Measurements from ENCODE around the gene NXPH2.

Gene NXPH2

GRCh38 chr2:138780908-138781307 lies 718 bp upstream of the NXPH2 start:
- Histone ChIP-seq H3K4me1 (ENCODE audit: insufficient read depth, low read length) (peaks cover 16% of the 10 kb centered on the region), H3K27ac (ENCODE audit: low read depth, low read length) (no peak overlapping the region), H3K36me3 (ENCODE audit: insufficient read depth, low read length) (no peaks in the 10 kb centered on the region), H3K9ac (ENCODE audit: low read length) (no peak overlapping the region), H3K4me3 (ENCODE audit: low read depth in 1 of 2, low read length in 2 of 2) (no peak overlapping the region), H3K9me3 (ENCODE audit: low read length) (no peaks in the 10 kb centered on the region), H3K27me3 (ENCODE audit: control insufficient read depth in 1 of 2, insufficient read depth in 2 of 2, low read length in 2 of 2) (peaks cover 21 to 41% of the 10 kb centered on the region in 2 donors)

DNA sequence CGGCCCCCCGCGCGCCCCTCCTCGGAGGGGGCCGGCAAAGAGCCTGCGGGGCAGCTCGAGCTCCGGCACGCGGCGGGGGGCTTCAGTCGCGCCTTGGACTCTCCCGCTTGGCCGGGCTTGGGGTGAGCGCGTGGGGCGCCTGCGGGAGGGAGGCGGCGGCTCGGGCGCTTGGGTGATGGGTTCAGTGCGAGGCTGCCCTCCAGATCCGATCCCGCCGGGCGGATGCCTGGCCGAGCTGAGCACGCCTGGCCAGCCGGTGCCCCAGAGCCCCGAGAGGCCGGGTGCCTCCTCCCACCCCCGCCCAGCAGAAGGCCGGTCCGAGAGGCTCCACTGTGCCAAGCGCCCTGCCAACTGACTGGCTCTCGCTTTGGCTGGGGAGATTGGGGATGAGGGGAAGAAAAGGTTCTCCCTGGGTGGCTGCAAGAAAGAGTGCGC lies 273 bp upstream of the NXPH2 start:
- no peak overlapping the region for H3K9ac ChIP-seq (ENCODE audit: low read length)
- H3K9me3 ChIP-seq (ENCODE audit: low read length), result no peaks in the 10 kb centered on the region
- no peak overlapping the region for H3K27ac ChIP-seq (ENCODE audit: low read depth, low read length)
- H3K36me3 ChIP-seq (ENCODE audit: insufficient read depth, low read length), result no peaks in the 10 kb centered on the region
- peaks cover 26 to 41% of the 10 kb centered on the region in 2 donors for H3K27me3 ChIP-seq (ENCODE audit: control insufficient read depth in 1 of 2, insufficient read depth in 2 of 2, low read length in 2 of 2)
- H3K4me1 ChIP-seq (ENCODE audit: insufficient read depth, low read length), result peaks cover 16% of the 10 kb centered on the region
- H3K4me3 ChIP-seq (ENCODE audit: low read depth in 1 of 2, low read length in 2 of 2), result no peak overlapping the region

- Histone ChIP-seq H3K27ac (ENCODE audit: low read depth, low read length) (no peak overlapping the region), H3K36me3 (ENCODE audit: insufficient read depth, low read length) (no peaks in the 10 kb centered on the region), H3K9ac (ENCODE audit: low read length) (no peak overlapping the region), H3K4me1 (ENCODE audit: insufficient read depth, low read length) (peaks cover 16% of the 10 kb centered on the region), H3K27me3 (ENCODE audit: control insufficient read depth in 1 of 2, insufficient read depth in 2 of 2, low read length in 2 of 2) (peaks cover 27 to 41% of the 10 kb centered on the region in 2 donors), H3K4me3 (ENCODE audit: low read depth in 1 of 2, low read length in 2 of 2) (peak overlapping the region; percentile 1 to 27), H3K9me3 (ENCODE audit: low read length) (no peaks in the 10 kb centered on the region)
Observed at GRCh38 chr2:138779406-138779780, 797 bp downstream of the NXPH2 start.

- Histone ChIP-seq H3K4me3 (ENCODE audit: low read depth in 1 of 2, low read length in 2 of 2) (no peak overlapping the region), H3K27ac (ENCODE audit: low read depth, low read length) (no peak overlapping the region), H3K9ac (ENCODE audit: low read length) (no peak overlapping the region), H3K9me3 (ENCODE audit: low read length) (no peaks in the 10 kb centered on the region), H3K27me3 (ENCODE audit: control insufficient read depth in 1 of 2, insufficient read depth in 2 of 2, low read length in 2 of 2) (peaks cover 27 to 41% of the 10 kb centered on the region in 2 donors), H3K36me3 (ENCODE audit: insufficient read depth, low read length) (no peaks in the 10 kb centered on the region), H3K4me1 (ENCODE audit: insufficient read depth, low read length) (peaks cover 16% of the 10 kb centered on the region)
Observed at GRCh38 chr2:138777996-138778395, 2.2 kb downstream of the NXPH2 start.

GRCh38 chr2:138775736-138776135 lies 4.5 kb downstream of the NXPH2 start:
- H3K27ac ChIP-seq (ENCODE audit: low read depth, low read length), result no peak overlapping the region
- H3K9ac ChIP-seq (ENCODE audit: low read length), result no peak overlapping the region
- H3K4me3 ChIP-seq (ENCODE audit: low read depth in 1 of 2, low read length in 2 of 2), result no peak overlapping the region
- H3K27me3 ChIP-seq (ENCODE audit: control insufficient read depth in 1 of 2, insufficient read depth in 2 of 2, low read length in 2 of 2), result peaks cover 27 to 37% of the 10 kb centered on the region in 2 donors
- no peaks in the 10 kb centered on the region for H3K9me3 ChIP-seq (ENCODE audit: low read length)
- no peaks in the 10 kb centered on the region for H3K36me3 ChIP-seq (ENCODE audit: insufficient read depth, low read length)
- peaks cover 16% of the 10 kb centered on the region for H3K4me1 ChIP-seq (ENCODE audit: insufficient read depth, low read length)

DNA sequence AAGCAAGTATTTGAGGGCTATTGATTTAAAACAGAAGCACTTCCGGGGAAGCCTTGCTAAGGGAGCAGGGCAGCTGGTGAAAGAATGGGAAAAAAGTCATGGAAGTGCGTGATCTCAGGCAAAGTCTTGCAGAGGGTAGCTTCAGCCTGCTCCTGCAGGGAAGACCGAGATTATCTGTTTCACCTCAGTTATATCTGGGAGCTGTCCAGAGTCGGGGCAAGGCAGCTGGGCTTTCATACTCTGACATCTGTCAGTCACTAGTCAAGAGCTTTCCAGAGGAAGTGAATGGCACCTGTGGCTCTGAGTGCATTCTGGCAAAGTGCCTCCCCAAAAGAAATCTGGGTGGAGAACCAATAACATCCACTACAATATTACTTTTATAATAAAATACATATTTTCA lies 8.7 kb downstream of the NXPH2 start:
- no peaks in the 10 kb centered on the region for H3K9me3 ChIP-seq (ENCODE audit: low read length)

DNA sequence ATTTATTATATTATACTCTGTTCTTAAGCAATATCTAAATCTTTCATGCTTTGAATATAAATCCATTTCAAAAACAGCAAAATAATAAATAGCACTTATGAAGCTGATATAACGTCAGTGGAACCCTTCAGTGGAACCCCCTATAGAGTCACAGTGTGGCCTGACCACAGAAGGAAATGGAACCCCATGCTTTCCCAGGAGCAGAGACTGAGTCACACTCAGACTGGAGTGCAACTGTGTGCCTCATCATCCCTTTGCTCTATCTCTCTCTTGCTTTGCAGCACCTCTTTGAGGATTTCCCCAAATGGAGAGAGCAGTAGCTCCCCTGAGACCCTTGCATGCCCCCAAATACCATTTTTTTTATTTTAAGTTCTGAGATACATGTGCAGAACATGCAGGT lies 13.1 kb downstream of the NXPH2 start:
- Histone ChIP-seq H3K4me3 (ENCODE audit: low read depth in 1 of 2, low read length in 2 of 2) (no peak overlapping the region), H3K9me3 (ENCODE audit: low read length) (no peaks in the 10 kb centered on the region), H3K27me3 (ENCODE audit: control insufficient read depth in 1 of 2, insufficient read depth in 2 of 2, low read length in 2 of 2) (no peaks in the 10 kb centered on the region), H3K4me1 (ENCODE audit: insufficient read depth, low read length) (no peaks in the 10 kb centered on the region), H3K36me3 (ENCODE audit: insufficient read depth, low read length) (no peaks in the 10 kb centered on the region), H3K27ac (ENCODE audit: low read depth, low read length) (no peak overlapping the region), H3K9ac (ENCODE audit: low read length) (no peak overlapping the region)

More for the DNA sequence above, 8.7 kb downstream of the NXPH2 start:
- H3K27ac ChIP-seq (ENCODE audit: low read depth, low read length), result no peak overlapping the region
- peaks cover 3 to 10% of the 10 kb centered on the region in 2 donors for H3K27me3 ChIP-seq (ENCODE audit: control insufficient read depth in 1 of 2, insufficient read depth in 2 of 2, low read length in 2 of 2)
- no peak overlapping the region for H3K4me3 ChIP-seq (ENCODE audit: low read depth in 1 of 2, low read length in 2 of 2)
- no peaks in the 10 kb centered on the region for H3K4me1 ChIP-seq (ENCODE audit: insufficient read depth, low read length)
- no peaks in the 10 kb centered on the region for H3K36me3 ChIP-seq (ENCODE audit: insufficient read depth, low read length)
- no peak overlapping the region for H3K9ac ChIP-seq (ENCODE audit: low read length)

- H3K4me3 ChIP-seq (ENCODE audit: low read depth in 1 of 2, low read length in 2 of 2), result no peak overlapping the region
- H3K36me3 ChIP-seq (ENCODE audit: insufficient read depth, low read length), result no peaks in the 10 kb centered on the region
- no peak overlapping the region for H3K27ac ChIP-seq (ENCODE audit: low read depth, low read length)
- no peaks in the 10 kb centered on the region for H3K27me3 ChIP-seq (ENCODE audit: control insufficient read depth in 1 of 2, insufficient read depth in 2 of 2, low read length in 2 of 2)
- H3K9ac ChIP-seq (ENCODE audit: low read length), result no peak overlapping the region
- H3K9me3 ChIP-seq (ENCODE audit: low read length), result no peaks in the 10 kb centered on the region
- H3K4me1 ChIP-seq (ENCODE audit: insufficient read depth, low read length), result no peaks in the 10 kb centered on the region
Observed at GRCh38 chr2:138766464-138766863, 13.7 kb downstream of the NXPH2 start.

DNA sequence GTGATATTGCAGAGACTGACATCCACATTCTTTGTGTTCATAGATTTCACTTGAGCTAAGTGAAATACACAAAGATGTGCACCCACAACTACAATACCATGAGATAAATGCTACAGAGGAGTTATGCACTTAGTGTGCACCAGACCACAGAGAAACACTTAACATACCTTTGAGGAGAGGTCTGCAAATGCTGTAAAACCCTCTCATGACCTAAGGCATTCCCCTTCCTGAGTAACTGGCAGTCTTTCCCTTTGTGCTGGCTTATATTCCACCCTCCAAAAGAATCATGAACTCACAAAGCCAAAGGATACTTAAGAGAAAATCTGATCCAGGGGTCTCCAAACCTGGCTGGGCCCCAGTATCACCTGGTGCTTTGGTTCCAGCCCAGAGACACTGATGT lies 16.2 kb downstream of the NXPH2 start:
- H3K9me3 ChIP-seq (ENCODE audit: low read length), result no peaks in the 10 kb centered on the region
- H3K36me3 ChIP-seq (ENCODE audit: insufficient read depth, low read length), result no peaks in the 10 kb centered on the region
- H3K9ac ChIP-seq (ENCODE audit: low read length), result no peak overlapping the region
- no peaks in the 10 kb centered on the region for H3K27me3 ChIP-seq (ENCODE audit: control insufficient read depth in 1 of 2, insufficient read depth in 2 of 2, low read length in 2 of 2)
- H3K4me3 ChIP-seq (ENCODE audit: low read depth in 1 of 2, low read length in 2 of 2), result no peak overlapping the region
- no peaks in the 10 kb centered on the region for H3K4me1 ChIP-seq (ENCODE audit: insufficient read depth, low read length)
- no peak overlapping the region for H3K27ac ChIP-seq (ENCODE audit: low read depth, low read length)

DNA sequence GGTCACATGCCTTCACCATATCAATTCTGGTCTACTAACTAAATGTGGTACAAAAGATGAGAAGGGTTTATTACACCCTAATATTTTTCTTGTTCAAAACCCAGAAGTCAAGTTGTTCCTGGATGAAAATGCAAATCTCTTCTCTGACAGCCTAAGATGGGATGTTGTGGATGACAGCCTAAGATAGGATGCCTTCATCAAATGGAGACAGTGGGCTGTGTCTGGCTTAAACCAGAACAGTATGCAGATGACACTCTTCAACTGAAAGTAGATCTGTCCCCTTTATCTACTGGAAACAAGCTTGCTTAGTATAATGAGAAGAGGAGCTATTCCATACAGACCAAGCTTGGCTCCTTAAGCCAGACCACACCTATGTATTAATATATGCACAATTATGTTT lies 17.7 kb downstream of the NXPH2 start:
- H3K27ac ChIP-seq (ENCODE audit: low read depth, low read length), result no peak overlapping the region
- no peaks in the 10 kb centered on the region for H3K4me1 ChIP-seq (ENCODE audit: insufficient read depth, low read length)
- no peaks in the 10 kb centered on the region for H3K27me3 ChIP-seq (ENCODE audit: control insufficient read depth in 1 of 2, insufficient read depth in 2 of 2, low read length in 2 of 2)
- no peak overlapping the region for H3K9ac ChIP-seq (ENCODE audit: low read length)
- H3K4me3 ChIP-seq (ENCODE audit: low read depth in 1 of 2, low read length in 2 of 2), result no peak overlapping the region
- H3K9me3 ChIP-seq (ENCODE audit: low read length), result no peaks in the 10 kb centered on the region
- H3K36me3 ChIP-seq (ENCODE audit: insufficient read depth, low read length), result no peaks in the 10 kb centered on the region

DNA sequence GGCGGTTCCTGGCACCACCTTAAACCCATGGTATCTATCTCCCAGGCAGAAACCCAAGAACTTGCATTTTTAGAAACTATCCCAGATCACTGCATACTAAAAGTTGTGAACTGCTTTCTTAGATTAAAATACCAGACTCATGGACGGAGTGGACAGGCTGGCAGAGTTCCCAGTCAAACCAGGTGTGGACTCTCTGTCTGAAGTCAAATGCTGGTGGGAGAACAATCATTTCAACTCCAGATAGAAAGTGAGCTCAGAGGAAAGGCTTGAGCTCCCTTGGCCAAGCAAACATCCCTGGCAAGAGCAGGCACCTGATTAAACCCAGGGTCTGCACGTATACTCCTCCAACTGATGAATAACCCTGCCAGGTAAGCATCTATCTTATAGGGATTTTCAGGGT lies 19.5 kb downstream of the NXPH2 start:
- Histone ChIP-seq H3K9ac (ENCODE audit: low read length) (no peak overlapping the region), H3K36me3 (ENCODE audit: insufficient read depth, low read length) (no peaks in the 10 kb centered on the region), H3K27me3 (ENCODE audit: control insufficient read depth in 1 of 2, insufficient read depth in 2 of 2, low read length in 2 of 2) (no peaks in the 10 kb centered on the region), H3K4me3 (ENCODE audit: low read depth in 1 of 2, low read length in 2 of 2) (no peak overlapping the region), H3K9me3 (ENCODE audit: low read length) (no peaks in the 10 kb centered on the region), H3K4me1 (ENCODE audit: insufficient read depth, low read length) (no peaks in the 10 kb centered on the region), H3K27ac (ENCODE audit: low read depth, low read length) (no peak overlapping the region)

DNA sequence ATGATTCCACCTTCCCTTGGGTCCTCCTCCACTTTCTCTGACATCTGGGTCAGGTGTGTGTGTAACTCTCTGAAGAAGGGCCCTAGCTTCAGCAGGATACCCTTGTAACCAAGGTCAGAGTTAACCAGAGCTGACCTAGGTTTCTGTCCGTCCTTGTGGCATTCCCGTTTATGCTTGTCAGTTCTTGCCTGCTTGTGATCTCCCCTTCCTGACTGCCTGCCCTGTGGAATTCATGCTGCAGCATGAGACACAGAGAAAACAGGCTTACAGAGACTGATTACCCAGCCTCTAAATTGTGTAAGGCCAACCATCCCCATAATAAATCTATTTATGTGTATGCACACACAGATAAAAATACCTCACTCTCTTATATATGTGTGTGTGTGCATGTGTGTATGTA lies 22.8 kb downstream of the NXPH2 start:
- Histone ChIP-seq H3K27ac (ENCODE audit: low read depth, low read length) (no peak overlapping the region), H3K4me1 (ENCODE audit: insufficient read depth, low read length) (no peaks in the 10 kb centered on the region), H3K36me3 (ENCODE audit: insufficient read depth, low read length) (no peaks in the 10 kb centered on the region)

More for the DNA sequence above, 22.8 kb downstream of the NXPH2 start:
- no peak overlapping the region for H3K9ac ChIP-seq (ENCODE audit: low read length)
- no peaks in the 10 kb centered on the region for H3K27me3 ChIP-seq (ENCODE audit: control insufficient read depth in 1 of 2, insufficient read depth in 2 of 2, low read length in 2 of 2)
- no peak overlapping the region for H3K4me3 ChIP-seq (ENCODE audit: low read depth in 1 of 2, low read length in 2 of 2)
- no peaks in the 10 kb centered on the region for H3K9me3 ChIP-seq (ENCODE audit: low read length)
